WTC11 (cell line): Measurements from ENCODE around the gene ABCC11. TPM values are rescaled to one million over a fixed set of nuclear protein-coding genes. Genes with fewer than 3 reads are reported as not detected.

Experiments
- ATAC-seq: fragments of 200-7000 bp; cut with Tn5 transposase; 2 replicates; pipeline ENCODE4 v1.10.0; 2021; ENCODE audit warnings: mild to moderate bottlenecking, moderate library complexity
- CTCF ChIA-PET: fragments of 300-600 bp; sonication (Branson Sonifier 250); formaldehyde crosslinking; loops from one replicate; lab custom pipeline; 2021; ENCODE audit warnings: antibody characterized with exemption; lab: Charles Lee
- POLR2A ChIA-PET: fragments of 350-600 bp; sonication (Branson Sonifier 250); formaldehyde crosslinking; loops from one replicate; lab custom pipeline; 2021; ENCODE audit warnings: antibody characterized with exemption; lab: Charles Lee
- DNase-seq: peaks from one replicate; pipeline ENCODE4 v3.0.0; 2021; ENCODE audit warnings: low spot score
- H3K27ac Mint-ChIP-seq: 2 replicates; pipeline ENCODE4 v1.8.0; 2021; ENCODE audit warnings: mixed read lengths
- H3K27me3 Mint-ChIP-seq: 2 replicates; pipeline ENCODE4 v1.8.0; 2021; ENCODE audit warnings: low read depth, mild to moderate bottlenecking, moderate library complexity, mixed read lengths
- H3K36me3 Mint-ChIP-seq: 2 replicates; pipeline ENCODE4 v1.8.0; 2021; ENCODE audit warnings: mixed read lengths
- H3K4me1 Mint-ChIP-seq: 2 replicates; pipeline ENCODE4 v1.8.0; 2022; ENCODE audit warnings: mixed read lengths
- H3K4me3 Mint-ChIP-seq: 2 replicates; pipeline ENCODE4 v1.8.0; 2021; ENCODE audit warnings: mild to moderate bottlenecking, moderate library complexity, mixed read lengths
- H3K9me3 Mint-ChIP-seq: 2 replicates; pipeline ENCODE4 v1.8.0; 2021; ENCODE audit warnings: mixed read lengths
- AFF4 ChIP-seq: sonication (generic); formaldehyde crosslinking; IDR thresholded peaks from 2 replicates; pipeline ENCODE4 v1.8.1; 2023; ENCODE audit warnings: mild to moderate bottlenecking, missing genetic modification reagents, borderline replicate concordance
- ATF3 ChIP-seq: sonication (generic); formaldehyde crosslinking; conservative IDR thresholded peaks from 2 replicates; pipeline ENCODE4 v1.8.1; 2022; ENCODE audit warnings: mild to moderate bottlenecking, missing genetic modification reagents
- CREB1 ChIP-seq: sonication (generic); formaldehyde crosslinking; IDR thresholded peaks from 2 replicates; pipeline ENCODE4 v1.8.0; 2023; ENCODE audit warnings: mild to moderate bottlenecking, missing genetic modification reagents
- CREM ChIP-seq: sonication (generic); formaldehyde crosslinking; IDR thresholded peaks from 2 replicates; pipeline ENCODE4 v1.8.1; 2022; ENCODE audit warnings: mild to moderate bottlenecking, missing genetic modification reagents, moderate library complexity
- E2F5 ChIP-seq: sonication (generic); formaldehyde crosslinking; IDR thresholded peaks from 2 replicates; pipeline ENCODE4 v1.8.1; 2022; ENCODE audit warnings: mild to moderate bottlenecking, moderate library complexity, missing genetic modification reagents
- ELF4 ChIP-seq: sonication (generic); formaldehyde crosslinking; IDR thresholded peaks from 2 replicates; pipeline ENCODE4 v1.8.1; 2022; ENCODE audit warnings: low read depth, mild to moderate bottlenecking, moderate library complexity, missing genetic modification reagents
- EMX1 ChIP-seq: fragments of 250-450 bp; sonication (Bioruptor Pico); IDR thresholded peaks from 2 replicates; pipeline ENCODE4 v1.8.0; 2021; ENCODE audit warnings: mild to moderate bottlenecking
- ERG ChIP-seq: fragments of 250-450 bp; sonication (Bioruptor Pico); IDR thresholded peaks from 2 replicates; pipeline ENCODE4 v1.8.0; 2021; ENCODE audit warnings: mild to moderate bottlenecking
- ETV6 ChIP-seq: sonication (generic); formaldehyde crosslinking; IDR thresholded peaks from 2 replicates; pipeline ENCODE4 v1.8.1; 2022; ENCODE audit warnings: mild to moderate bottlenecking, missing genetic modification reagents
- FOXP1 ChIP-seq: sonication (generic); formaldehyde crosslinking; IDR thresholded peaks from 2 replicates; pipeline ENCODE4 v1.8.0; 2022; ENCODE audit warnings: missing genetic modification reagents, mild to moderate bottlenecking, moderate library complexity, borderline replicate concordance
- FOXP4 ChIP-seq: sonication (generic); formaldehyde crosslinking; IDR thresholded peaks from 2 replicates; pipeline ENCODE4 v1.8.0; 2022; ENCODE audit warnings: mild to moderate bottlenecking, missing genetic modification reagents
- HMGXB4 ChIP-seq: sonication (generic); formaldehyde crosslinking; IDR thresholded peaks from 2 replicates; pipeline ENCODE4 v1.8.1; 2023; ENCODE audit warnings: mild to moderate bottlenecking, moderate library complexity, missing genetic modification reagents
- KAT7 ChIP-seq: sonication (generic); formaldehyde crosslinking; IDR thresholded peaks from 2 replicates; pipeline ENCODE4 v1.8.1; 2023; ENCODE audit warnings: missing genetic modification reagents, mild to moderate bottlenecking, borderline replicate concordance
- NR2C2 ChIP-seq: sonication (generic); formaldehyde crosslinking; IDR thresholded peaks from 2 replicates; pipeline ENCODE4 v1.8.0; 2022; ENCODE audit warnings: mild to moderate bottlenecking, missing genetic modification reagents
- OVOL2 ChIP-seq: fragments of 250-450 bp; sonication (Bioruptor Pico); IDR thresholded peaks from 2 replicates; pipeline ENCODE4 v1.9.0; 2021; ENCODE audit warnings: mild to moderate bottlenecking, borderline replicate concordance
- PRRX2 ChIP-seq: fragments of 250-450 bp; sonication (Bioruptor Pico); IDR thresholded peaks from 2 replicates; pipeline ENCODE4 v1.8.0; 2021; ENCODE audit warnings: mild to moderate bottlenecking
- RELA ChIP-seq: sonication (generic); formaldehyde crosslinking; IDR thresholded peaks from 2 replicates; pipeline ENCODE4 v1.8.1; 2022; ENCODE audit warnings: missing genetic modification reagents, mild to moderate bottlenecking, borderline replicate concordance
- USF2 ChIP-seq: sonication (generic); formaldehyde crosslinking; IDR thresholded peaks from 2 replicates; pipeline ENCODE4 v1.8.1; 2023; ENCODE audit warnings: mild to moderate bottlenecking, missing genetic modification reagents, moderate library complexity
- ZNF138 ChIP-seq: sonication (generic); formaldehyde crosslinking; conservative IDR thresholded peaks from 2 replicates; pipeline ENCODE4 v1.8.1; 2022; ENCODE audit warnings: mild to moderate bottlenecking, moderate library complexity, missing genetic modification reagents
- ZNF232 ChIP-seq: sonication (generic); formaldehyde crosslinking; IDR thresholded peaks from 2 replicates; pipeline ENCODE4 v1.8.0; 2022; ENCODE audit warnings: mild to moderate bottlenecking, missing genetic modification reagents
- ZNF281 ChIP-seq: sonication (generic); formaldehyde crosslinking; IDR thresholded peaks from 2 replicates; pipeline ENCODE4 v1.8.0; 2023; ENCODE audit warnings: mild to moderate bottlenecking, missing genetic modification reagents
- ZNF317 ChIP-seq: sonication (generic); formaldehyde crosslinking; IDR thresholded peaks from 2 replicates; pipeline ENCODE4 v1.8.1; 2023; ENCODE audit warnings: low read depth, mild to moderate bottlenecking, moderate library complexity, missing genetic modification reagents, borderline replicate concordance
- total RNA-seq: library from RNA; stranded (reverse); gene quantifications from 3 replicates; pipeline ENCODE4 v1.2.3, GENCODE V29; 2021

The ABCC11 gene
- total RNA-seq, 1 experiment from 2014 or later = not detected

- ChIA-PET POLR2A (no interaction called here), CTCF (no interaction called here)
- H3K4me3 Mint-ChIP-seq = no peak overlapping the region
- peaks cover 30% of the 10 kb centered on the region for H3K4me1 Mint-ChIP-seq
- ATAC-seq (no peak), DNase-seq (no peak)
- no peak for TF ChIP-seq USF2 (CRISPR knock-in tag)
- TF ChIP-seq HMGXB4 (CRISPR knock-in tag) = no peak
- no peak for TF ChIP-seq ELF4 (CRISPR knock-in tag)
- TF ChIP-seq ATF3 (CRISPR knock-in tag) = no peak
- no peak for TF ChIP-seq ZNF232 (CRISPR knock-in tag)
- no peak for TF ChIP-seq OVOL2 (CRISPR knock-in tag)
- no peak for TF ChIP-seq CREB1 (CRISPR knock-in tag)
- TF ChIP-seq CREM (CRISPR knock-in tag) = no peak
- H3K27ac Mint-ChIP-seq = peak overlapping the region; percentile 66
- H3K9me3 Mint-ChIP-seq = no peaks in the 10 kb centered on the region
- no peaks in the 10 kb centered on the region for H3K27me3 Mint-ChIP-seq
- peaks cover 13% of the 10 kb centered on the region for H3K36me3 Mint-ChIP-seq
Measured at GRCh38 chr16:48276102-48276501, 28.8 kb upstream of the ABCC11 start.

- no peaks in the 10 kb centered on the region for H3K27me3 Mint-ChIP-seq
- DNase-seq (no peak), ATAC-seq (no peak)
- H3K9me3 Mint-ChIP-seq = no peaks in the 10 kb centered on the region
- ChIA-PET POLR2A (no interaction called here), CTCF (no interaction called here)
- H3K4me1 Mint-ChIP-seq = peaks cover 27% of the 10 kb centered on the region
- peaks cover 20% of the 10 kb centered on the region for H3K36me3 Mint-ChIP-seq
- no peak overlapping the region for H3K27ac Mint-ChIP-seq
- no peak overlapping the region for H3K4me3 Mint-ChIP-seq
- TF ChIP-seq ERG (CRISPR knock-in tag) (no peak), ETV6 (CRISPR knock-in tag) (no peak), KAT7 (CRISPR knock-in tag) (no peak), ZNF281 (CRISPR knock-in tag) (no peak), PRRX2 (CRISPR knock-in tag) (no peak), EMX1 (no peak), FOXP1 (CRISPR knock-in tag) (no peak), ZNF138 (no peak), ZNF232 (CRISPR knock-in tag) (no peak), FOXP4 (no peak), E2F5 (CRISPR knock-in tag) (no peak), RELA (CRISPR knock-in tag) (no peak), ZNF317 (no peak), AFF4 (CRISPR knock-in tag) (no peak), NR2C2 (CRISPR knock-in tag) (no peak)
Measured at GRCh38 chr16:48274476-48274875, 27.1 kb upstream of the ABCC11 start.
